BE2C (cell line): ENCODE results near the gene DAB2IP.

Source experiments
- DNase-seq: peaks from one replicate; pipeline ENCODE4 v3.0.0-alpha.2; 2020
- H3K27me3 ChIP-seq: fragments of 250-450 bp; sonication (Bioruptor Pico); 2 replicates; pipeline ENCODE4 v1.5.1; 2020; ENCODE audit warnings: mild to moderate bottlenecking
- H3K36me3 ChIP-seq: fragments of 250-450 bp; sonication (Bioruptor Pico); 2 replicates; pipeline ENCODE4 v1.5.1; 2020; ENCODE audit warnings: mild to moderate bottlenecking
- H3K4me1 ChIP-seq: fragments of 250-450 bp; sonication (Bioruptor Pico); 2 replicates; pipeline ENCODE4 v1.5.1; 2020
- H3K4me3 ChIP-seq: 2 replicates; pipeline ENCODE4 v1.5.1; 2011; ENCODE audit warnings: low read depth, low read length
- H3K9me3 ChIP-seq: fragments of 250-450 bp; sonication (Bioruptor Pico); 2 replicates; pipeline ENCODE4 v1.5.1; 2020
- CTCF ChIP-seq: IDR thresholded peaks from 2 replicates; pipeline ENCODE4 v1.5.1; 2012; ENCODE audit warnings: mild to moderate bottlenecking, low read depth, low read length

DAB2IP gene

GRCh38 chr9:121711797-121712196 lies 60.4 kb downstream of the DAB2IP start:
- TF ChIP-seq CTCF, result no peak
- Histone ChIP-seq H3K27me3 (no peaks in the 10 kb centered on the region), H3K9me3 (no peaks in the 10 kb centered on the region; the same call in 1 of the 2 replicates), H3K4me1 (peaks cover 7% of the 10 kb centered on the region; the same call in 1 of the 2 replicates), H3K4me3 (no peak overlapping the region), H3K36me3 (no peaks in the 10 kb centered on the region)
- no peak for DNase-seq

- Histone ChIP-seq H3K36me3 (no peaks in the 10 kb centered on the region), H3K27me3 (no peaks in the 10 kb centered on the region), H3K9me3 (no peaks in the 10 kb centered on the region; the same call in 1 of the 2 replicates), H3K4me3 (no peak overlapping the region), H3K4me1 (peaks cover 16% of the 10 kb centered on the region)
- TF ChIP-seq CTCF, result no peak
- DNase-seq, result no peak
Measured at GRCh38 chr9:121713400-121714070, 62.1 kb downstream of the DAB2IP start.

GRCh38 chr9:121714075-121714705 lies 62.8 kb downstream of the DAB2IP start:
- H3K4me1 ChIP-seq, result peaks cover 16% of the 10 kb centered on the region
- no peaks in the 10 kb centered on the region for H3K27me3 ChIP-seq
- H3K36me3 ChIP-seq, result no peaks in the 10 kb centered on the region
- no peak for TF ChIP-seq CTCF
- no peak for DNase-seq
- H3K4me3 ChIP-seq, result no peak overlapping the region
- H3K9me3 ChIP-seq, result no peaks in the 10 kb centered on the region; the same call in 1 of the 2 replicates

- Histone ChIP-seq H3K27me3 (no peaks in the 10 kb centered on the region), H3K36me3 (no peaks in the 10 kb centered on the region), H3K4me3 (no peak overlapping the region), H3K4me1 (peaks cover 14% of the 10 kb centered on the region), H3K9me3 (no peaks in the 10 kb centered on the region; the same call in 1 of the 2 replicates)
- DNase-seq, result no peak
- no peak for TF ChIP-seq CTCF
Measured at GRCh38 chr9:121714873-121715272, 63.4 kb downstream of the DAB2IP start.

GRCh38 chr9:121717141-121717991 lies 65.9 kb downstream of the DAB2IP start:
- no peak for DNase-seq
- H3K4me3 ChIP-seq, result peak overlapping the region; percentile 19
- H3K4me1 ChIP-seq, result peaks cover 16% of the 10 kb centered on the region
- H3K27me3 ChIP-seq, result no peaks in the 10 kb centered on the region
- no peaks in the 10 kb centered on the region for H3K36me3 ChIP-seq
- H3K9me3 ChIP-seq, result no peaks in the 10 kb centered on the region
- no peak for TF ChIP-seq CTCF
